IgD-negative memory B cell (primary cell): ENCODE data around the gene LYZL2. TPM values are rescaled to one million over a fixed set of nuclear protein-coding genes. Genes with fewer than 3 reads are reported as not detected.

Experiments used
- H3K27ac Mint-ChIP-seq, 3 donors: one replicate each; pipeline ENCODE4 v1.8.0; 2020 to 2022; ENCODE audit warnings: mild to moderate bottlenecking in 3 of 3, mixed read lengths in 3 of 3, moderate library complexity in 1 of 3
- H3K27me3 Mint-ChIP-seq: one replicate; pipeline ENCODE4 v1.8.0; 2021; ENCODE audit warnings: mixed read lengths
- H3K36me3 Mint-ChIP-seq: one replicate; pipeline ENCODE4 v1.8.0; 2020; ENCODE audit warnings: mild to moderate bottlenecking, mixed read lengths
- H3K4me1 Mint-ChIP-seq, 3 donors: one replicate each; pipeline ENCODE4 v1.8.0; 2020 to 2022; ENCODE audit warnings: mixed read lengths in 3 of 3, mild to moderate bottlenecking in 1 of 3
- H3K4me3 Mint-ChIP-seq, 4 donors: one replicate each; pipeline ENCODE4 v1.8.0; 2020 to 2022; ENCODE audit warnings: mild to moderate bottlenecking in 4 of 4, mixed read lengths in 4 of 4, moderate library complexity in 3 of 4
- H3K9me3 Mint-ChIP-seq, 3 donors: one replicate each; pipeline ENCODE4 v1.8.0; 2020 to 2021; ENCODE audit warnings: mixed read lengths in 3 of 3, mild to moderate bottlenecking in 1 of 3
- polyA plus RNA-seq: library from polyadenylated mRNA; unstranded; fragments of 300-500 nt; fragmentation: Illumina TruSeq; gene quantifications from one replicate; pipeline ENCODE4 v1.2.3, GENCODE V29; 2021

Gene LYZL2
- polyA plus RNA-seq, 1 donor from 2014 or later: not detected

DNA sequence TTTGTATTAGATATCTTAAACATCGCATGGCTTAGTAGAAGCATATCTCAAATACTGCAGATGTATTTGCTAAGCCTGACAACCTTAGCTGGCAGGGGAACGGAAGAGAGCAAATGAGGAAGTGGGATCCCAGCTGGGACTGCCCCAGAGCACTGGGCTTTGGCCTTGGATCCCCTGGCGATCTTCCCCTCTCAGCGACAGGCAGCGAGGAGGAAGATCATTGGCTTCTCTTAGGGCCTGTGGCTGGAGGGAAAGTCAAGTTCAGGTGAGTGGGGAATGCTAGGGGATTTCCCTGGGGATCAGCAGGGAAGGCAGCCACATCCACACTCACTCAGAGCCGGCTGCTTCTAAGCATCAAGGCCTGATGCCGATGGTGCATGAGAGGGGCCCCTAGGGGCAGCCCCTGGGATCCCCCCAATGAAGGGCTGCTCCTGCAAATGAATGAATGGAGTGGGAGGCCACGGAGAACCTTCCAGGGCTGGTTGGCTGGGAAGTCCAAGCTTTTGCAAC is 42.0 kb downstream of the LYZL2 start:
- Mint-ChIP-seq H3K4me1 (peaks cover 8 to 17% (median 14%) of the 10 kb centered on the region in 3 donors), H3K4me3 (peak overlapping the region in 1 of 4 donors; percentile 28), H3K27ac (peak overlapping the region in 1 of 3 donors; percentile 16), H3K27me3 (no peaks in the 10 kb centered on the region), H3K36me3 (no peaks in the 10 kb centered on the region), H3K9me3 (no peaks in the 10 kb centered on the region)

DNA sequence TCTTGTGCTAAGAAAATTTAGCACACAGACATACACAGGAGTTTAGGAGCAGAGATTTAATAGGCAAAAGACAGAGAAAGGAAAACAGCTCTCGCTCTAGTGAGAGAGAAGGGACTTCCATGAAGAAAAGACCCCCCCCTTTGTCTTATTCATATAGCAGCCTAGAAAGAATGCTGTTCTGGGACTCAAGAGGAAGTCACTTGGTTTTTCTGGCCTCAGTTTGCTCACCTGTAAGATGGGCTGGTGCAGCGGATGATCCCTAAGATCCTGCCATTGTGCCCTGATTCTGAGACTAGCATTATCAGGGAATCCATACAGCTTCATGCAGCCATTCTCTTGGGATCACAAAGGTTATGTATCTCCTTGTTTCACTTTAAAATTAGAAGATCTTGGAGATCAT is 42.7 kb downstream of the LYZL2 start:
- peaks cover 11 to 17% (median 14%) of the 10 kb centered on the region in 3 donors for H3K4me1 Mint-ChIP-seq
- H3K9me3 Mint-ChIP-seq: no peaks in the 10 kb centered on the region
- no peaks in the 10 kb centered on the region for H3K36me3 Mint-ChIP-seq
- H3K27me3 Mint-ChIP-seq: no peaks in the 10 kb centered on the region
- no peak overlapping the region for H3K4me3 Mint-ChIP-seq
- no peak overlapping the region for H3K27ac Mint-ChIP-seq

DNA sequence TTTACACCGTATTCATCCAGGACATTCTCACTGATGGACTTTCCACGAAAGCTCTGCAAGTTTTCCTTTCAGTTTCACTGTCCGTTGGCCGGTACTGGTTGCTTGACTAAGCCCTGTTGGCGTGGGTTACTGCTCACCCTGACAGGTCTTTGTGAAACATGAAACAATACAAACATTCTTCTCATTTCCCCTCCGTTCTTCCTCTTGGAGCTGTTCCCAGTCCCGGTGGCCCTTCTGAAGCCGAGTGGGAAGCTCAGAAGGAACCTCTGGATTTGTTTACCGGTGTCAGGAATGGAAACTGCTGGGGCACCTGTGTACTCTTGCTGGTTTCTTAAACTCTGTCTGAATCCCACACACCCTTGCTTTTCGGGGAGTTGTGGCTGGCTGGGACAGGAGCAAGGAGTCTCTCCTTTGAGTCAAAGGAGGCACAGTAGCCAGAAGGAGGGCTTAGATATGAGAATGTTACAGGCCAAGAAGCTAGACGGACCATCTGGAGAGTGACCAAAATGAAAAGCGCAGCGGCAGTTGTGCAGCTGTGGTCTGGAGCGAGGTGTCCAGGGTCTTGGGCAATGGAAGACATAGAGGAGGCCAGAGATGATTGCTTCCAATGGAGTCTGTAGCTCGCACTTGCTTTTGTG is 45.7 kb downstream of the LYZL2 start:
- peak overlapping the region; percentile 70 to 92 (median 78) for H3K4me3 Mint-ChIP-seq
- H3K27me3 Mint-ChIP-seq: no peaks in the 10 kb centered on the region
- no peaks in the 10 kb centered on the region for H3K9me3 Mint-ChIP-seq
- no peaks in the 10 kb centered on the region for H3K36me3 Mint-ChIP-seq
- peaks cover 13 to 14% (median 14%) of the 10 kb centered on the region in 3 donors for H3K4me1 Mint-ChIP-seq
- H3K27ac Mint-ChIP-seq: peak overlapping the region in 1 of 3 donors; percentile 23

- Mint-ChIP-seq H3K27me3 (no peaks in the 10 kb centered on the region), H3K27ac (no peak overlapping the region), H3K9me3 (no peaks in the 10 kb centered on the region), H3K4me3 (no peak overlapping the region), H3K36me3 (no peaks in the 10 kb centered on the region), H3K4me1 (peaks cover 8 to 14% (median 8%) of the 10 kb centered on the region in 3 donors)
These were observed 47.7 kb downstream of the LYZL2 start for GRCh38 chr10:30581779-30582380.

GRCh38 chr10:30580676-30581075 is 48.9 kb downstream of the LYZL2 start:
- H3K27ac Mint-ChIP-seq: no peak overlapping the region
- H3K4me3 Mint-ChIP-seq: no peak overlapping the region
- no peaks in the 10 kb centered on the region for H3K9me3 Mint-ChIP-seq
- no peaks in the 10 kb centered on the region for H3K27me3 Mint-ChIP-seq
- peaks cover 7 to 10% (median 7%) of the 10 kb centered on the region in 3 donors for H3K4me1 Mint-ChIP-seq
- H3K36me3 Mint-ChIP-seq: no peaks in the 10 kb centered on the region

GRCh38 chr10:30580241-30580640 is 49.3 kb downstream of the LYZL2 start:
- peaks cover 2% of the 10 kb centered on the region for H3K27me3 Mint-ChIP-seq
- no peak overlapping the region for H3K27ac Mint-ChIP-seq
- no peak overlapping the region for H3K4me3 Mint-ChIP-seq
- H3K4me1 Mint-ChIP-seq: peaks cover 7 to 10% (median 7%) of the 10 kb centered on the region in 3 donors
- H3K9me3 Mint-ChIP-seq: no peaks in the 10 kb centered on the region
- no peaks in the 10 kb centered on the region for H3K36me3 Mint-ChIP-seq

- no peak overlapping the region for H3K27ac Mint-ChIP-seq
- H3K4me1 Mint-ChIP-seq: peaks cover 7 to 10% (median 7%) of the 10 kb centered on the region in 3 donors
- H3K27me3 Mint-ChIP-seq: peaks cover 2% of the 10 kb centered on the region
- H3K9me3 Mint-ChIP-seq: no peaks in the 10 kb centered on the region
- no peaks in the 10 kb centered on the region for H3K36me3 Mint-ChIP-seq
- H3K4me3 Mint-ChIP-seq: no peak overlapping the region
These were observed 50.0 kb downstream of the LYZL2 start for GRCh38 chr10:30579574-30579973.

DNA sequence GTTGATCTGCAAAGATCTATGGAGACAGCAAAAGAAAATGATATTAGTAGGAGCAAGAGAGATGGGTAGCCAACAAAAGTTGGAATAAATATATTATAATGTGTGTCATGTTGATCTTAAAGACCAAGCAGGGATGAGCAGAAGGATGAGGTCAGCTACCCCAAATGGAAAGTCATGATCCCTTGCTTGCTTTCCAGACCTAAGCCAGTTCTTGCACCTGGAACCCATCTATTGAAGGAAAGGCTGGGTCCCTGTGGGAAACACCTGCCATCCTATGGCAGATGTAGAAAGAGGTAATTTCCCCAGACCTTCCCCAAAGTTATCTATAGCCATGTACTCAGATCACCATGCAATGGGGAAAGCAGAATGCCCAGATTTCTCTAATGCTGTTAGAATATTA is 52.5 kb downstream of the LYZL2 start:
- peaks cover 1% of the 10 kb centered on the region for H3K36me3 Mint-ChIP-seq
- peaks cover 3 to 4% (median 4%) of the 10 kb centered on the region in 3 donors for H3K4me1 Mint-ChIP-seq
- no peak overlapping the region for H3K27ac Mint-ChIP-seq
- H3K4me3 Mint-ChIP-seq: no peak overlapping the region
- no peaks in the 10 kb centered on the region for H3K9me3 Mint-ChIP-seq
- peaks cover 2% of the 10 kb centered on the region for H3K27me3 Mint-ChIP-seq

- Mint-ChIP-seq H3K27me3 (peaks cover 2% of the 10 kb centered on the region), H3K9me3 (no peaks in the 10 kb centered on the region), H3K4me3 (no peak overlapping the region), H3K36me3 (peaks cover 1% of the 10 kb centered on the region), H3K27ac (no peak overlapping the region), H3K4me1 (peaks cover under 1 to 4% (median 3%) of the 10 kb centered on the region in 3 donors)
These were observed 52.9 kb downstream of the LYZL2 start for GRCh38 chr10:30576641-30577040.

DNA sequence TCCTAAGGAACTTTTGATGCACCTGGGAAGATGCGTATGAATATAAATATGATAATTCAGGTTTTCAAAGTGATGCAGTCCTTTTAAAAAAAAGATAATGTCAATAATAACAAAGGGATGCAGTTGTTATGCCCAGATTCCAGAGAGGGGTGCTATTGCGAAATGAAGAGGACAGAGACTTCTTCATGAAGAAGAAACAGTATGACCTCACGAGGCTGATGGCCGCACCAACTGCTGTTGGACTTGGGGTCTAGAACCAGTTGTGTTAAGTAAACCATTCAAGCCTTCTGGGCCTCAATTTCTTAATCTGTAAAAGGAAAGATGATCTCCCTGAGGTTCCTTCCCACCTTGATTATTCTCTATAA is 55.1 kb downstream of the LYZL2 start:
- H3K27me3 Mint-ChIP-seq: peaks cover 2% of the 10 kb centered on the region
- H3K4me3 Mint-ChIP-seq: no peak overlapping the region
- H3K27ac Mint-ChIP-seq: no peak overlapping the region
- peaks cover 1% of the 10 kb centered on the region for H3K36me3 Mint-ChIP-seq
- no peaks in the 10 kb centered on the region for H3K9me3 Mint-ChIP-seq
- peaks cover 0 to 4% (median 3%) of the 10 kb centered on the region in 3 donors for H3K4me1 Mint-ChIP-seq

GRCh38 chr10:30573721-30574431 is 55.7 kb downstream of the LYZL2 start:
- H3K4me3 Mint-ChIP-seq: no peak overlapping the region
- peaks cover 2% of the 10 kb centered on the region for H3K27me3 Mint-ChIP-seq
- no peak overlapping the region for H3K27ac Mint-ChIP-seq
- H3K36me3 Mint-ChIP-seq: peaks cover 1% of the 10 kb centered on the region
- H3K9me3 Mint-ChIP-seq: no peaks in the 10 kb centered on the region
- peaks cover 0 to 4% (median 3%) of the 10 kb centered on the region in 3 donors for H3K4me1 Mint-ChIP-seq

GRCh38 chr10:30565449-30565848 is 64.1 kb downstream of the LYZL2 start:
- Mint-ChIP-seq H3K4me1 (no peaks in the 10 kb centered on the region), H3K27me3 (peaks cover 5% of the 10 kb centered on the region), H3K27ac (no peak overlapping the region), H3K36me3 (peaks cover 1% of the 10 kb centered on the region), H3K9me3 (no peaks in the 10 kb centered on the region), H3K4me3 (no peak overlapping the region)

DNA sequence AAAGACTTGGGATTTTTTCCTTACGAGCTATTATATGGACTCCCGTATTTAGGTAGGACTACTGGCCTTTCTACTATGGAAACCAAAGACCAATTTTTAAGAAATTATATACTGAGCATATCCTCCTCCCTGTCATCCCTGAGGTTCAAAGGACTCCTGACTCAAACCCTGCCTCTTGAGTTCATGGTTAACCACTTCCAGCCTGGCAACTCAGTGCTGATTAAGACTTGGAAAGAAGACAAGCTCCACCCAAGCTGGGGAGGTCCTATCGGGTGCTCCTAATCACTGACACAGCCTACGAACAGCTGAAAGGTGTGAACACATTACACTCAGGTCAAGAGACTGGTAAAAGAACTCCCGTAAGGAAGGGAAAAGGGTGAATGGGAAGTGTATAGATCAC is 66.8 kb downstream of the LYZL2 start:
- Mint-ChIP-seq H3K36me3 (peaks cover 3% of the 10 kb centered on the region), H3K9me3 (no peaks in the 10 kb centered on the region), H3K4me1 (no peaks in the 10 kb centered on the region), H3K27me3 (peaks cover 5% of the 10 kb centered on the region), H3K27ac (no peak overlapping the region), H3K4me3 (no peak overlapping the region)
